Mesenchymal stem cell (in vitro differentiated cells and primary cell): Measurements from ENCODE around the gene TICAM2. TPM values are rescaled to one million over a fixed set of nuclear protein-coding genes. Genes with fewer than 3 reads are reported as not detected.
"Not testable (repeated sequence)": the region's sequence is repeated elsewhere in the genome, so short reads cannot be mapped to it uniquely, and the experiment has no call there.

ENCODE experiments used
- DNase-seq: peaks from one replicate; pipeline ENCODE4 v3.0.0-alpha.2; 2013
- H2AFZ ChIP-seq: one replicate; pipeline ENCODE4 v1.6.1; 2013; ENCODE audit warnings: low read depth, mild to moderate bottlenecking, control low read depth, inconsistent platforms, low read length, moderate library complexity
- H2AK5ac ChIP-seq: 2 replicates; pipeline ENCODE4 v1.6.1; 2013; ENCODE audit warnings: low read length, moderate library complexity, mild to moderate bottlenecking, inconsistent platforms; ENCODE audit not compliant: severe bottlenecking
- H2BK120ac ChIP-seq: one replicate; pipeline ENCODE4 v1.6.1; 2013; ENCODE audit warnings: low read depth, mild to moderate bottlenecking, inconsistent platforms, low read length, moderate library complexity
- H2BK12ac ChIP-seq, 2 experiments: one replicate each; pipeline ENCODE4 v1.6.1; 2013; ENCODE audit warnings: inconsistent platforms in 2 of 2, low read length in 2 of 2, mild to moderate bottlenecking in 2 of 2, moderate library complexity in 2 of 2, control low read depth in 1 of 2
- H2BK15ac ChIP-seq: one replicate; pipeline ENCODE4 v1.6.1; 2013; ENCODE audit warnings: mild to moderate bottlenecking, low read depth, inconsistent platforms; ENCODE audit not compliant: poor library complexity, severe bottlenecking
- H2BK5ac ChIP-seq: 2 replicates; pipeline ENCODE4 v1.6.1; 2013; ENCODE audit warnings: low read depth, mild to moderate bottlenecking, low read length, control low read depth, inconsistent platforms; ENCODE audit not compliant: poor library complexity, severe bottlenecking
- H3K14ac ChIP-seq, 2 experiments: one replicate each; pipeline ENCODE4 v1.6.1; 2013; ENCODE audit warnings: inconsistent platforms in 2 of 2, low read length in 2 of 2, control low read depth in 1 of 2, mild to moderate bottlenecking in 1 of 2, moderate library complexity in 1 of 2
- H3K18ac ChIP-seq, 2 experiments: one replicate each; pipeline ENCODE4 v1.6.1; 2013; ENCODE audit warnings: inconsistent platforms in 2 of 2, low read length in 2 of 2, control low read depth in 1 of 2, low read depth in 1 of 2, mild to moderate bottlenecking in 1 of 2
- H3K23ac ChIP-seq, 2 experiments: one replicate each; pipeline ENCODE4 v1.6.1; 2013; ENCODE audit warnings: inconsistent platforms in 2 of 2, low read length in 2 of 2, mild to moderate bottlenecking in 2 of 2, moderate library complexity in 2 of 2, control low read depth in 1 of 2
- H3K27ac ChIP-seq: 2 replicates; pipeline ENCODE4 v1.5.1; 2013; ENCODE audit warnings: mild to moderate bottlenecking, moderate library complexity, low read length, control low read depth, inconsistent platforms; ENCODE audit not compliant: poor library complexity, severe bottlenecking
- H3K27me3 ChIP-seq, 2 experiments: 2 replicates each; pipeline versions ENCODE4 v1.6.1 to v1.7.0; 2013; ENCODE audit warnings: low read length in 2 of 2, mild to moderate bottlenecking in 2 of 2, moderate library complexity in 2 of 2, control low read depth in 1 of 2, inconsistent platforms in 1 of 2; ENCODE audit not compliant: control insufficient read depth in 1 of 2, insufficient read depth in 1 of 2
- H3K36me3 ChIP-seq, 2 experiments: 2 replicates each; pipeline versions ENCODE4 v1.6.1 to v1.7.0; 2013; ENCODE audit warnings: low read length in 2 of 2, control low read depth in 1 of 2, inconsistent platforms in 1 of 2, low read depth in 1 of 2, mild to moderate bottlenecking in 1 of 2; ENCODE audit not compliant: insufficient read depth in 2 of 2, control insufficient read depth in 1 of 2
- H3K4ac ChIP-seq, 2 experiments: one replicate each; pipeline ENCODE4 v1.6.1; 2013; ENCODE audit warnings: inconsistent platforms in 2 of 2, low read length in 2 of 2, mild to moderate bottlenecking in 2 of 2, moderate library complexity in 2 of 2, control low read depth in 1 of 2, low read depth in 1 of 2
- H3K4me1 ChIP-seq: 2 replicates; pipeline ENCODE4 v1.6.1; 2013; ENCODE audit warnings: low read depth, low read length, control low read depth; ENCODE audit not compliant: control insufficient read depth, insufficient read depth
- H3K4me2 ChIP-seq: 2 replicates; pipeline ENCODE4 v1.6.1; 2013; ENCODE audit warnings: low read length, mild to moderate bottlenecking, inconsistent platforms; ENCODE audit not compliant: poor library complexity, severe bottlenecking
- H3K4me3 ChIP-seq, 2 experiments: 2 replicates each; pipeline versions ENCODE4 v1.5.1 to v1.7.0; 2013; ENCODE audit warnings: low read length in 2 of 2, mild to moderate bottlenecking in 2 of 2, control low read depth in 1 of 2, low read depth in 1 of 2; ENCODE audit not compliant: insufficient read depth in 1 of 2
- H3K79me1 ChIP-seq: replicated peaks from 2 replicates; pipeline ENCODE4 v1.6.1; 2013; ENCODE audit warnings: mild to moderate bottlenecking, control low read depth, low read length, inconsistent platforms; ENCODE audit not compliant: poor library complexity, severe bottlenecking
- H3K9ac ChIP-seq: 2 replicates; pipeline ENCODE4 v1.7.0; 2013; ENCODE audit warnings: mild to moderate bottlenecking, low read length, moderate library complexity
- H3K9me3 ChIP-seq: 2 replicates; pipeline ENCODE4 v1.7.0; 2013; ENCODE audit warnings: mild to moderate bottlenecking, low read length; ENCODE audit not compliant: control insufficient read depth
- H4K8ac ChIP-seq: one replicate; pipeline ENCODE4 v1.6.1; 2013; ENCODE audit warnings: inconsistent platforms, mild to moderate bottlenecking, low read length, moderate library complexity
- H4K91ac ChIP-seq: one replicate; pipeline ENCODE4 v1.6.1; 2013; ENCODE audit warnings: mild to moderate bottlenecking, low read length, inconsistent platforms
- WGBS: methylation state at CpG from one replicate; pipeline ENCODE4 v1.1.7; 2013; ENCODE audit warnings: mixed read lengths; 5-methylcytosine and 5-hydroxymethylcytosine counted together
- polyA plus RNA-seq, 2 experiments: library from polyadenylated mRNA; stranded (reverse); fragments of 200-250 nt; gene quantifications; one replicate each; pipeline ENCODE4 v1.2.3, GENCODE V29; 2013

The TICAM2 gene
- 5.1 TPM for polyA plus RNA-seq (2013, experiment 1 of 2)
- 6.0 TPM for polyA plus RNA-seq (2013, experiment 2 of 2)

- peak within 1 kb of the TSS; percentile 78 for H4K8ac ChIP-seq
- DNase-seq: peak; percentile 67
- peak within 1 kb of the TSS; percentile 22 for H3K27ac ChIP-seq
- H3K23ac ChIP-seq: peak within 1 kb of the TSS in 1 of 2 experiments; percentile 97
- H2BK5ac ChIP-seq: no peak within 1 kb of the TSS
- no peaks in the 10 kb centered on the region for H3K27me3 ChIP-seq
- peak within 1 kb of the TSS; percentile 73 for H3K4me2 ChIP-seq
- peak within 1 kb of the TSS; percentile 67 to 86 for H3K4me3 ChIP-seq
- peak within 1 kb of the TSS; percentile 93 for H2AFZ ChIP-seq
- H3K36me3 ChIP-seq: peaks cover 10 to 13% of the 10 kb centered on the region in 2 experiments
- H3K9me3 ChIP-seq: no peaks in the 10 kb centered on the region
- peak within 1 kb of the TSS; percentile 79 for H4K91ac ChIP-seq
- H3K79me1 ChIP-seq: peaks cover 7% of the 10 kb centered on the region
- peak within 1 kb of the TSS; percentile 94 for H3K9ac ChIP-seq
- peak within 1 kb of the TSS; percentile 21 for H2AK5ac ChIP-seq
- H3K4ac ChIP-seq: peak within 1 kb of the TSS; percentile 97 to 98
- peaks cover 2% of the 10 kb centered on the region for H3K4me1 ChIP-seq
- H2BK15ac ChIP-seq: peak within 1 kb of the TSS; percentile 63
- H2BK120ac ChIP-seq: peak within 1 kb of the TSS; percentile 80
- H3K14ac ChIP-seq: peak within 1 kb of the TSS; percentile 80 to 98
- peak within 1 kb of the TSS; percentile 41 to 83 for H2BK12ac ChIP-seq
- H3K18ac ChIP-seq: peak within 1 kb of the TSS; percentile 98 to 99
- 4% methylated on average over 63 of the region's 71 CpGs for WGBS
Observed at GRCh38 chr5:115601701-115602590, at the start of gene TICAM2. Gene TICAM2, minus strand, starts transcription at chr5:115602479. Its CDS starts 21,223 bp downstream, at chr5:115581256.

- no peak overlapping the region for H3K27ac ChIP-seq
- no peak overlapping the region for H3K4me3 ChIP-seq
- no peaks in the 10 kb centered on the region for H3K9me3 ChIP-seq
- no peak overlapping the region for H2BK12ac ChIP-seq
- no CpG with 5 or more reads among the region's 1 CpG for WGBS
- H2BK5ac ChIP-seq: no peak overlapping the region
- H2AK5ac ChIP-seq: no peak overlapping the region
- no peak overlapping the region for H2BK120ac ChIP-seq
- no peak overlapping the region for H3K4ac ChIP-seq
- no peaks in the 10 kb centered on the region for H3K36me3 ChIP-seq
- peaks cover 0 to 5% of the 10 kb centered on the region in 2 experiments for H3K27me3 ChIP-seq
- H3K79me1 ChIP-seq: no peaks in the 10 kb centered on the region
- no peak overlapping the region for H3K18ac ChIP-seq
- no peaks in the 10 kb centered on the region for H3K4me1 ChIP-seq
- no peak overlapping the region for H3K4me2 ChIP-seq
- no peak overlapping the region for H2AFZ ChIP-seq
- H3K23ac ChIP-seq: no peak overlapping the region
- no peak overlapping the region for H4K91ac ChIP-seq
- DNase-seq: no peak
- H2BK15ac ChIP-seq: no peak overlapping the region
- H4K8ac ChIP-seq: no peak overlapping the region
- H3K9ac ChIP-seq: no peak overlapping the region
- no peak overlapping the region for H3K14ac ChIP-seq
Observed at GRCh38 chr5:115649541-115649940, 47.3 kb upstream of the TICAM2 start.

GRCh38 chr5:115648056-115648455 is 45.8 kb upstream of the TICAM2 start:
- no peak overlapping the region for H2BK12ac ChIP-seq
- no peak overlapping the region for H3K14ac ChIP-seq
- H3K79me1 ChIP-seq: no peaks in the 10 kb centered on the region
- no peak overlapping the region for H3K4me3 ChIP-seq
- H2AK5ac ChIP-seq: no peak overlapping the region
- no peak overlapping the region for H2BK15ac ChIP-seq
- no peak overlapping the region for H3K4me2 ChIP-seq
- H2BK120ac ChIP-seq: no peak overlapping the region
- H2AFZ ChIP-seq: no peak overlapping the region
- H3K23ac ChIP-seq: no peak overlapping the region
- H3K9ac ChIP-seq: no peak overlapping the region
- H3K4ac ChIP-seq: no peak overlapping the region
- H3K27me3 ChIP-seq: peaks cover 0 to 5% of the 10 kb centered on the region in 2 experiments
- H3K4me1 ChIP-seq: no peaks in the 10 kb centered on the region
- no peak overlapping the region for H4K91ac ChIP-seq
- H4K8ac ChIP-seq: no peak overlapping the region
- no peak overlapping the region for H3K18ac ChIP-seq
- no peak overlapping the region for H3K27ac ChIP-seq
- H2BK5ac ChIP-seq: no peak overlapping the region
- WGBS: 90% methylated on average over 3 of the region's 3 CpGs
- no peaks in the 10 kb centered on the region for H3K36me3 ChIP-seq
- DNase-seq: no peak
- no peaks in the 10 kb centered on the region for H3K9me3 ChIP-seq

GRCh38 chr5:115645386-115645785 is 43.1 kb upstream of the TICAM2 start:
- not testable (repeated sequence) for H3K36me3 ChIP-seq, H2BK12ac ChIP-seq, H3K79me1 ChIP-seq, H2AK5ac ChIP-seq, H2BK120ac ChIP-seq, H4K8ac ChIP-seq, H3K27ac ChIP-seq, H2BK15ac ChIP-seq, H3K9ac ChIP-seq, H3K4me2 ChIP-seq, H3K18ac ChIP-seq, DNase-seq, H3K4me1 ChIP-seq, H3K9me3 ChIP-seq, H2BK5ac ChIP-seq, H3K23ac ChIP-seq, H3K27me3 ChIP-seq, H4K91ac ChIP-seq, H3K14ac ChIP-seq, H2AFZ ChIP-seq, H3K4ac ChIP-seq, H3K4me3 ChIP-seq
- WGBS: 90% methylated on average over 1 of the region's 5 CpGs
